GM18519 (cell line): ENCODE results near the gene OPN1MW3.
"Not testable (repeated sequence)": the region's sequence is repeated elsewhere in the genome, so short reads cannot be mapped to it uniquely, and the experiment has no call there.

Source experiments
- ATAC-seq: cut with Tn5 transposase; IDR thresholded peaks from one replicate; pipeline ENCODE4 v1.9.1; 2021; ENCODE audit warnings: mild to moderate bottlenecking, moderate library complexity; ENCODE audit not compliant: unreplicated experiment, low FRiP score

OPN1MW3 gene

DNA sequence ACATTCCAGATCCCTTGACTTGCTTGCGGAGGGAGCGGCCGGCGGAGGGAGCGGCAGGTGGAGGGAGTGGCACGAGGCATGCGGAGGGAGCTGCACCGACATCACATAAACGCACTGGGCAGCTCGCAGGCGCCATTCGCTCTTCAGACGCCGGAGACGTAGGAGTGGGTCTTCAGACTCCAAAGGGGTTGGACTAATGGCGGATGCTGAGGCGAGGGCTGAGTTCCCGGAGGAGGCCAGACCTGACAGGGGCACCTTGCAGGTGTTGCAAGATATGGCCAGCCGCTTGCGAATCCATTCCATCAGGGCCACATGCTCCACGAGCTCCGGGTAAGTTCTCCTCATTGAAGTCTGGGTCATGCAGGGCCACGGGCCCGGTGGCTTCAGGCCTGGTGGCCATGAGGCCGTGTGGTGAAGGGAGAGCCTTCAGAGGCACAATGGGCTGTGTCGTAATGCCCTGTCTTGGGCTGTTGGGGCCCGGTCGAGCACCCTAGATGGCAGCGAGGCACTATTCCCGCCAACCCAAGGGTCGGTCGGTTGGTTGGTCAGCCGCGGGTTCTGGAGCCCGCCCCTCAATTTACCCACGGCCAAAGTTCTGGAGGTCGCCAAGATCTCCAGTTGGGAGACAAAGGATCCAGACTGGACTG, 38.4 kb downstream of the OPN1MW3 start, which contains the start of gene TKTL1:
Gene TKTL1, plus strand, starts transcription at position 132 of the 647 bp plus-strand sequence. Its CDS starts 65 bp downstream, at position 197.
- ATAC-seq: no peak

DNA sequence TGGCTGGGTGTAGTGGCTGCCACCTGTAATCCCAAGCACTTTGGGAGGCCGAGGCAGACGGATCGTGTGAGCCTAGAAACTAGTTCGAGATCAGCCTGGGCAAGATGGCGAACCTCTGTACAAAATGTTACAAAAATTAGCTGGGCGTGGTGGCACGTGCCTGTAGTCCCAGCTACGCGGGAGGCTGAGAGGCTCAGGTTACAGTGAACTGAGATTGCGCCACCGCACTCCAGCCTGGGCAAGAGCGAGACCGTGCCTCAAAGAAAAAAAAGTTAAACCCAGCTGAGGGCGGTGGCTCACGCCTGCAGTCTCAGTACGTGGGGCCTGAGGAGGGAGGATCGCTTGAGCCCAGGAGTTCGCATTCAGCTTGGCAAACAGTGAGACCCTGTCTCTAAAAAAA, 39.3 kb downstream of the OPN1MW3 start:
- no peak for ATAC-seq

DNA sequence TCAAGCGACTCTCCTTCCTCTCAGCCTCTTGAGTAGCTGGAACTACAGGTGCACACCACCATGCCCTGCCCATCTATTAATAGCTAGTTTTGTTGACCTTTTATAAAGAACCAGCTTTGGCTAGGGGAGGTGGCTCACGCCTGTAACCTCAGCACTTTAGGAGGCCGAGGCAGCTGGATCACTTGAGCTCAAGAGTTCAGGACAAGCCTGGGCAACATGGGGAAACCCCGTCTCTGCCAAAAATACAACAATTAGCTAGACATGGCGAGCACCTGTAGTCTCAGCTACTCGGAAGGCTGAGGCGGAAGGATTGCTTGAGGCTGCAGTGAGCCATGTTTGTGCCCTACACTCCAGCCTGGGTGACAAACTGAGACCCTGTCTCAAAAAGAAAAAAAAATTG, 40.9 kb downstream of the OPN1MW3 start:
- ATAC-seq: no peak

DNA sequence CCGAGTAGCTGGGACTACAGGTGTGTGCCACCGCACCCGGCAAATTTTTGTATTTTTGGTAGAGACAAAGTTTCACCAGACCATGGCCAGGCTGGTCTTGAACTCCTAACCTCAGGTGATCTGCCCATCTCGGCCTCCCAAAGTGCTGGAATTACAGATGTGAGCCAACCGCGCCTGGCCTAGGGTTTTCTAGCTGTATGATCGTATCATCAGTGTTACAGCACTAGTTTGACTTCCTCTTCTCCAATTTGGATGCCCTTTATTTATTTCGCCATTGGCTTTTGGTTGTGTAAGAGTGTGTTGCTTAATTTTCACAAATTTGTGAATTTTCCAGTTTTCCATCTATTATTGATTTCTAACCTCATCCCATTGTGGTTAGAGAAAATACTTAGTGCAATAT, 43.4 kb downstream of the OPN1MW3 start:
- ATAC-seq: no peak

DNA sequence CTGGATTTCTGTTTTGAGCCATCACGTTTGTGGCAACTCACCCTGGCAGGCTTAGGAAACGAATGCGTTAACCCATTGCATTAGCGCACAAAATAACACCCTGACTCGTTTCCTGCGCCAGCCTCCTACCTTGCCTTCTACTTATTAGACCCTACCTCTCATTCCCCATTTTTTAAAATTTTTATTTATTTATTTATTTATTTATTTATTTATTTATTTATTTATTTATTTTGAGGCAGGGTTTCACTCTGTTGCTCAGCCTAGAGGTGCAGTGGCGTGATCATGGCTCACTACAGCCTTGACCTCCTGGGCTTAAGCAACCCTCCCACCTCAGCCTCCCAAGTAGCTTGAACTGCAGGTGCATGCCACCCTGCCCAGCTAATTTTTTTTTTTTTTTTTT, 45.6 kb downstream of the OPN1MW3 start:
- ATAC-seq: not testable (repeated sequence)

DNA sequence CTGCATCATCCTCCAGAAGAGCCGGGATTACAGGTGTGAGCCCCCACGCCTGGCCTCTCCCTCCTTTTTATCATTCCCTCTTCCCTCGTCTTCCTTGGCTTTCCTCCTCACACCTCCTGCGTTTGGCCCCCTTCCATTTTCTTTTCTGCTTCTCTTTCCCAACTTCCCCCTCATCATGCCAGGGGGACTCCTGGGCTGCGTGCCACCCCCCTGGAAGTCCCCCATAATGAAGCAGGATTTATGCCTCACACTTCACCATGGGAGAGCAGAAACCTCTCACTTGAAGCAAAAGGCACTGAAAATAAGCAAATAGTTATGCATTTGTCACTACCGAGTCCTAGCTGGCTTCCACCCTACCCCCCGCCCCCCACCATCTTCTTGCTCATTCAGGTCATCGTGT, 46.1 kb downstream of the OPN1MW3 start:
- no peak for ATAC-seq

DNA sequence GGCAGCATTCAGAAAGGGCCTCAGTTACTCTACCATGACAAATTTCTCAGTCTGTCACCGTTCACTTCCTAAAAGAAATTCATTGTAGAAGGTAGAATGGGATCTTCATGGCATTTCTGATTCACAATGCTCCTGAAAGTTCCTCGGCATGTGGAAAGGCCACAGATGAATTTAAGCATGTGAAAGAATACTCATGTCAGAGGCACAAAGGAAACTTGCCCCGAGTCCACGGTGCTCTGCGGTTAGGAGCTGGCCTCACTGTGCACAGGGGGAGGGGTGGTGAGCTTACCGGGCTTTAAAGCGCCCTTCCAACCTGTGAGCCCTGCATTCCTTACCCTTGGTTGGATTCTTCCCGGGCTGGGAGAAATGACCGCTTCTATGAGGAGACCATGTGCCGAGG, 47.5 kb downstream of the OPN1MW3 start:
- ATAC-seq: no peak

DNA sequence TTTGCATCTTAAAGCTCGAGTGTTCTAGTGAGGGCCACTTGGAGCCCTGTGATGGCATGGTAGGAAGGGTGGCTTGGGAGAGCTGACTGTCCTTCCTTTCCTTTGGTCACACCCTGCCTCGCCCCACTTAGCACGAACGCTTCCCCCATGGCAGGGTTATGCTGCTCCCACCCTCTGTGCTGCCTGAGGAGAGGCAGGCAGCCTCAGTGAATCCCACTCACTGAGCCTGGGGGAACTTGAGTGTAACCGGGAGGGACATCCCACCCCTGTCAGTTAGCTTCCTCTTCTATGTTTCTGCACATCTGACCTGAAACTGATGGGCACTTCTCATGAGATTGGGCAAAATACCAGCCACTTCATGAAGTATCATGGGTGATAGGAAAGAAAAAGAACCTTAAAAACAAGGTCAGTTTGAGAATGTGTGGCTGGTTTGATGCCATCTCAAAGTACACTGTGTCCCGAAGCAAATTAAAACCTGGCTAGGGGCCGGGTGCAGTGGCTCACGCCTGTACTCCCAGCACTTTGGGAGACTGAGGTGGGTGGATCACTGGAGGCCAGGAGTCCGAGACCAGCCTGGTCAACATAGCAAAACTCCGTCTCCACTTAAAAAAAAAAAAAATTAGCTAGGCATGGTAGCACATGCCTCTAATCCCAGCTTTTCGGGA, 48.3 kb downstream of the OPN1MW3 start:
- no peak for ATAC-seq

DNA sequence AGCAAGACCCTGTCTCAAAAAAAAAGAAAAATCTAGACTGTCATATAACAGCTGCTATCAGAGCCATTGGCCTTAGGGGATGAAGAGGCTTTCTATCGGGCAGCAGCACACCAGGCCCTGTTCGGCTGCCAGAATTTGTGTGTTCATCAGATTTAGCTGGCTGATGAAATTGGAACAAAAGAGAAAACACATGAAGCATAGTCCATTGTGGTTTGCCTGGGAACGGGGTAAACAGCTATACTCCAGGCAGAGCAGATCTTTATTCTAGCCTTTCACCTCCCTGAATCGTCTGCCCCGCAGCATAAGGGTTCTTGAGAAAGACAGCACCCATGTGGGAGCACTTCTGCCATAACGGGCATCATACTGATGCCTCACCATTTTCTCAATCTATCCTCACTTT, 49.8 kb downstream of the OPN1MW3 start:
- ATAC-seq: no peak

DNA sequence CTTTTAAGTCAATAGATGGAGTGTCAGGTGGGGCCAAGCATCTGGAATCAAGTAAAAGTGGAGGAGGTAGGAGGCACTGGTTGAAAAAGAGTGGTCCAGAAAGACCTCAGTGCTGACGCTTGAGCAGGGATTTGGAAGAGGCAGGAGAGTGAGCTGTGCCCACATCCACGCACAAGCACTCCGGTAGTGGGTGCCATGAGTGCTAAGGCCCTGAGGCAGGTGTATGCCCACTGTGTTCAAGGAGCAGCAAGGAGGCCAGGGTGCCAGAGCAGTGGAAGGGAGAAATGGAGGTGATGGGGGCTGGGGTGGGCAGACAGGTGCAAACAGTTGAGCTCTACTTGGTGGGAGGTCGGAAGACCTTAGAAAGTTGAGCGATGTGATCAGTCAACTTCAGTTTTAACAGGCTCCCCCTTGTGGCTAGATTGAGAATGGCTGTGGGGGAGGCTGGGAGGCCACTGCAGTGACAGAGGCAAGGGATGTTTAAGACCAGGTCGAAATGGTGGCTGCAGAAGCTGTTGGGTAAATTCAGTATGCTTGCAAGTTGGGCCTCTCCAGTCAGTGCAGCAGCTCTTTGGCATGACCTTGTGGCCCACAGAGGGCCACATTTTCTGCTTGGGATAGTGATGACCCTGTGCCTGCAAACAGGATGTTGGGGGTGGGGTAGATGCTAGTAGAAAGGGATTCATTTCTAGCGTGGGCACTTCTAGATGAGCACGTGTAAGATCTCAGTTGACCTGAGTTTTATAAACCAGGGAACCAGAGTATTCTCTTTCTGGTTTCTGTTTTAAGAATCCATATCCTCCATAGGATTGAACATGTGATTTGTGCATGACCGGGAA, 50.9 kb downstream of the OPN1MW3 start:
- no peak for ATAC-seq

DNA sequence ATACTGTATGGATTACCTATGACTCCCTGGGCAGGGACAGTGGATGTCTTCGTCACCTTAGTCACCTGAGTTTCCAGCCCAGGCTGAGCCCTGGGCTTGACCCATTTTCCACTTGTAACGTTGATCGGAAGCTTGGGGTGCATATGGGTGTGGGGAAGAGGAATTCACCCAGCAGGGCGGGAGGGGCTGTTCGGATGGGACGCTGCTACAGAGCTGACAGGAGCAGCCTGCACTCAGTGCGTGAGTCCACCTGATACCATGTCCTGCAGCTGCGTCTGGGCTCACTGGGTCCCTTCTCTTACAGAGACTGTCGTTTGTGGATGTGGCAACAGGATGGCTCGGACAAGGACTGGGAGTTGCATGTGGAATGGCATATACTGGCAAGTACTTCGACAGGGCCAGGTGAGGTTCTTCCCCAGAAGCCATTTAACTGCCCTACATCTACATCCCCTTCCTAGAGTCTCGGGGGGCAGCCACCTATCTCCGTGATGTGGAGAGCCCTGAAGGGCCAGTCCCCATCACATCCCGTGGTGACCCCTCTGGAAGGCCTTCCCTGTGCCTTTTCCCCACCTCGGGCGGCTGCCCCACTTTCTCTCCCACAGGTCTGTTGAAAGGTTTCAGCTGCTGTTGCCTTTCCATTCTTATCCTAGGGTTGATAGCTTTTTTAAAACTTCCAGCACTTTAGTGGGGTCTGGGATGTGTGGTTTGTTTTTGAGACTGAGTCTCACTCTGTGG, 51.8 kb downstream of the OPN1MW3 start:
- ATAC-seq: no peak

GRCh38 chrX:154310616-154311536, 53.5 kb downstream of the OPN1MW3 start:
- ATAC-seq: no peak

- ATAC-seq: no peak
Observed at GRCh38 chrX:154312116-154312515, 54.7 kb downstream of the OPN1MW3 start.

DNA sequence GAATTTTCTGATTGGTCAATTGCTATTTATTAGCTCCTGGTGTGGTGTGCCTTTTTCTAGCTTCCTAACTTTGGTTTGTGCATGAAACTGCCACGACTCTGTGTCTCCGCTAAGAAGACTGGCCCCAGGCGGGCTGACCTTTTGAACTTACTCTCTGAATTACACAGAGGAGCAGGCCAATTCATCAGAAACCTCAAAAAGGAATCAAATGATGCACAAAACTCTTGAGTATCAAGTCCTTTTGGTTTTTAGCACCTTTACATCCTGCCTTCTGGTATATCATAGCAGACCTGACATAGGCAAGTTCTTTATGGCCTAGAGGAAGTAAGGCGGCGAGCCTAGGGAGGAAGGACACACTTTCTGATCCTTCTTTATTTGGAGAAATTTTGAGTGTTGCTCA, 55.8 kb downstream of the OPN1MW3 start:
- ATAC-seq: no peak

GRCh38 chrX:154315416-154315815, 58.0 kb downstream of the OPN1MW3 start:
- no peak for ATAC-seq

DNA sequence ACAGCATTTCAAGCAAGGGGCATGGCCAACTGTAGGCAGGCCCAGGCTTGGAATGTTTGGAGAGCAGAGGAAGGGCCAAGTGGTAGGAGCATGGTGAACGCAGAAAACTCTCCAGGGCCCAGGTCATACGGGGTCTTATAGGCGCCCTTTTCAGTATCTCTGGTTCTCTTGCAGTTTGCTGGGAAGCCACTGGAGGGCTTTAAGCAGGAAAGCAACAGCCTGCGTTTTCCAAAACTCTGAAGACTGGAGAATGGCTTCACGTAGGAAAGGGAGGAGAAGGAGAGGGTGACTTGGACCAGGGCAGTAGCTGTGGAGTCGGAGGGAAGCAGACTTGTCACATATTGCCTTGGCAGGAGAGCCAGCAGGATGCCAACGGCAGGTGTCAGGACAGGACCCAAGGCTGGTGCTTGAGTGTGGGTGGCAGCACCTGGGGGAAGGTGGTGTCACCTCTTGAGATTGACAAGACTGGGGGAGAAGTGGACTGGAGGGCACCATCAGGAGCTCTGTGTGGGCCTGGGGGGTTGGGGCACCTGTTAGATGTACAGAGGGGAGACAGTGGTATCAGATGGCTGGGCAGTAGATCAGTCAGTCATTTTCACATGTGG, 60.1 kb downstream of the OPN1MW3 start:
- ATAC-seq: no peak

- no peak for ATAC-seq
Observed at GRCh38 chrX:154320406-154320805, 63.0 kb downstream of the OPN1MW3 start.
